Coronary artery (tissue), 2 donors: ENCODE measurements around the gene VSX1.

Experiments
- DNase-seq: peaks from one replicate; pipeline ENCODE4 v3.0.0-alpha.2; 2017; ENCODE audit warnings: low spot score
- H3K27ac ChIP-seq, 2 donors: fragments of 200-600 bp; sonication (generic); one replicate each; pipeline ENCODE4 v1.5.1; 2016 to 2019
- H3K4me3 ChIP-seq: fragments of 200-600 bp; sonication (generic); 2 replicates; pipeline ENCODE4 v1.5.1; 2016; ENCODE audit warnings: mild to moderate bottlenecking, moderate library complexity
- TF ChIP-seq, protein P1 (sequence below): fragments of 200-600 bp; sonication (generic); IDR thresholded peaks from one replicate; pipeline ENCODE4 v1.5.1; 2019; ENCODE audit warnings: antibody characterized with exemption

Gene VSX1

DNA sequence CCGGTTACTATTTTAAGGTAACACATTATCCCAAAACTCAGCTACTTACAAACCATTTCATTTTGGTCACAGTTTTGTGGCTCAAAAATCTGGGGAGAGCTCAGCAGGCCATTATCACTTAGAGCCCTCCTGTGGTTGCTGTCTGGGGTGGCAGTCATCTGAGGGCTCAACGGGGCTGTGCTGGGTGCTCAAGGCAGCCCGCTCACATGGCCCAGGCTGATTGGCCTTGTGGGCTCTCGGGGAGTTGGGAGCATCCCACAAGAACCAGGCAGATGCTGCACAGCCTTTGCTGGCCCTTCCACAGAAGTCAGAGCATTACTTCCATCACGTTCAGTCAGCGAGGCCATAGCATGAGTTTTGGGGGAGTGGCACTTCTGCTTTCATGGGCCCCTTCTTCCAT lies 6.3 kb upstream of the VSX1 start:
- TF ChIP-seq, protein P1, sequence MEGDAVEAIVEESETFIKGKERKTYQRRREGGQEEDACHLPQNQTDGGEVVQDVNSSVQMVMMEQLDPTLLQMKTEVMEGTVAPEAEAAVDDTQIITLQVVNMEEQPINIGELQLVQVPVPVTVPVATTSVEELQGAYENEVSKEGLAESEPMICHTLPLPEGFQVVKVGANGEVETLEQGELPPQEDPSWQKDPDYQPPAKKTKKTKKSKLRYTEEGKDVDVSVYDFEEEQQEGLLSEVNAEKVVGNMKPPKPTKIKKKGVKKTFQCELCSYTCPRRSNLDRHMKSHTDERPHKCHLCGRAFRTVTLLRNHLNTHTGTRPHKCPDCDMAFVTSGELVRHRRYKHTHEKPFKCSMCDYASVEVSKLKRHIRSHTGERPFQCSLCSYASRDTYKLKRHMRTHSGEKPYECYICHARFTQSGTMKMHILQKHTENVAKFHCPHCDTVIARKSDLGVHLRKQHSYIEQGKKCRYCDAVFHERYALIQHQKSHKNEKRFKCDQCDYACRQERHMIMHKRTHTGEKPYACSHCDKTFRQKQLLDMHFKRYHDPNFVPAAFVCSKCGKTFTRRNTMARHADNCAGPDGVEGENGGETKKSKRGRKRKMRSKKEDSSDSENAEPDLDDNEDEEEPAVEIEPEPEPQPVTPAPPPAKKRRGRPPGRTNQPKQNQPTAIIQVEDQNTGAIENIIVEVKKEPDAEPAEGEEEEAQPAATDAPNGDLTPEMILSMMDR: no peak
- H3K4me3 ChIP-seq: no peak overlapping the region
- DNase-seq: no peak
- H3K27ac ChIP-seq: no peak overlapping the region

DNA sequence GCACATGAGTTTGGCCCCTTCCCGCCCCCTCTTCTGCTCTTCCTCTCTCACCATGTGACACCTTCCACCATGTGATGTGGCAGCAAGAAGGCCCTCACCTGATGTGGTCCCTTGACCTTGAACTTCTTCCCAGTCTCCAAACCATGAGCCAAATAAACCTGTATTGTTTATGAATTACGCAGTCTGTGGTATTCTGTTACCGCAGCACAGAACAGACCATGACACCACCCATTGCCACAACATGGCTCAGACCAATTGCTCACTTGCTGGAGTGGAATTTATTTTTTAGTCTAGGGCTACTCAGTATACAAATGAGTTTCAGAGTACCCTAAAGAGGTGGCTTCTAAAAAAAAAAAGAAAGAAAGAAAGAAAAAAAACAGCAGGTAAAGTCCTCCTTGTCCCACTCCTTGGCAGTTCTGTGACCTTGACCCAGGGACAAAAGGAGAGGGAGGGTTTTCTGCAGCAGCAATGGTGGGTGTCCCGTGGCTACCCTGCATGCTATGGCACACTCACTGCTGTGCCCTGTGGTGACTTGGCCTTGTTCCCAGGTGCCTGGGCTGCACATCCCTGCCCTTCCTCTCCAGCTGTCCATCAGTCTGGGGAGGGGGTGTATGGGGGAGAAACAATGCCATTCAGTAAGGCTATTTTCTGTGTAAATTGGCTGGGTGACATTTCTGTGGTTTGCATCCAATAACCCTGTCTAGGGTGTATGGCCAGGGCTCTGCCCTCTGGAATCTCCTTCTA lies 5.4 kb upstream of the VSX1 start:
- TF ChIP-seq, protein P1: no peak
- no peak for DNase-seq
- Histone ChIP-seq H3K27ac (no peak overlapping the region), H3K4me3 (no peak overlapping the region)

- Histone ChIP-seq H3K27ac (no peak overlapping the region), H3K4me3 (no peak overlapping the region)
- DNase-seq: peak; percentile 41
- TF ChIP-seq, protein P1: no peak
These were observed 4.0 kb upstream of the VSX1 start for GRCh38 chr20:25085756-25086495.

DNA sequence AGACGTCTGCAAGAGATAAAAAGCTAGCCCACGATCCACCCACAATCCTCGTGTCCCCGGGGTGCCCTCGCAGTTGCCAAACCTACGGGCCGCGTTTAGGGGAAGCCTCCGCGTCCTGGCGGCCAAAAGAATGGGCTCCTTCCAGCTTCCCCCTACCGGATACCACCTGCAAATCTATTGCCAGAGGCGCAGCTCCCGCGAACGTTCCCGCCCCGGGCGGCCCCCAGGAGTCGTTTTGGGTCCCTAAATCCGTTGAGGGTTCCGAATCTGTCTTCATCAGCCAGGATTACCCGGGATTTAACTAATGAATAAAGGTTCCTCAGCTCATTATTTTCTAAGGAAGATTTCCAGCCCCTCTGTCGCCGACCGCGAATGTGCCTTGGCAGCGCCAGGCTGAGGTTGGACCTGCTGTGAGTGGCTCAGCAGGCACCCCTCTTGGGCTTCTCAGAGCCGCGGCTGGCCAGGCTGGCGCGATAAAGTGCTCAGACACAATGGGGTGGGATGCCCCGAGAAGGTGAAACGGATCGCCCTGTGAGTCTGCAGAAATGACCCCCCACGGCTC lies 2.8 kb upstream of the VSX1 start:
- Histone ChIP-seq H3K27ac (no peak overlapping the region), H3K4me3 (no peak overlapping the region)
- TF ChIP-seq, protein P1: no peak
- DNase-seq: peak; percentile 70

DNA sequence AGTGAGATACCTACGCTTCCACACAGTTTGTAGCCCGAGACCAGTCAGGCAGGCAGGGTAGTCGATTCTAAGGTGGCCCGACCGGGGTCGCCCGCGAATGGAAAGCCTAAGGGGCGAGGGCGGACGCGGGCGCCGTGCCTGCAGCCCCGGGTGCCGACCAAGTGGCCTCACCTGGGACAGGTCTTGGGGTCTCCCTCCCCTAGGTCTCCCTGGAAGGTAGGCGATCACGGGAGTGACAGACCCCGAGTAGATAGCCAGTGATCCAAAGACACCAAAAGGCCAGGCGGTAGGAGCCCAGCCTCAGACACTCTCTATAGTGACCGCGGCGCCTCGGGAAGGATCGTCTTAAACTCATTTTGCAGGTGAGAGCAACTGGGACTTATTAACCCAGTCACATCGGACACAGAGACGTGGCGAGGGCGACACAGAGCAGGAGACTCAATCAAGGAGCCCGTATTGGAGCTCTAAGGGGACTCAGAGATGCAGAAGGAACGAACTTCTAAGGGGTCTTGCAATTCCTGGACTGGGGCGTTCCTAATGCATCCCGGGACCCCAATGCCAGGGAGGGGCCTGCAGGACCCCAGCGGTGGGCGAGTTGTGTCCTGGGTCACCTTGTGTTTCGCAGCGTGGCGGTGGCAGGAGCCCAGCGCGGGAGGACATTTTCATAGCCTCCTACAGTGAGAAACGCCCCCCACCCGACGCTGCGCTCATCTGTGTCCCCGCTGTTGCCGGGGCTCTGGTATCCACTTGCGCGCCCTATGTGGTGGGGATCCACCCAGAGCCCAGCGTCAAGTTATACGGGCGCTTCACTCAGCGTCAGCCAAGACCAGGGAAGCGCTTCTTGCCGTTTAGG lies 2.1 kb upstream of the VSX1 start:
- DNase-seq: peak; percentile 62
- Histone ChIP-seq H3K4me3 (peak overlapping the region; percentile 38), H3K27ac (no peak overlapping the region)
- TF ChIP-seq, protein P1: no peak

DNA sequence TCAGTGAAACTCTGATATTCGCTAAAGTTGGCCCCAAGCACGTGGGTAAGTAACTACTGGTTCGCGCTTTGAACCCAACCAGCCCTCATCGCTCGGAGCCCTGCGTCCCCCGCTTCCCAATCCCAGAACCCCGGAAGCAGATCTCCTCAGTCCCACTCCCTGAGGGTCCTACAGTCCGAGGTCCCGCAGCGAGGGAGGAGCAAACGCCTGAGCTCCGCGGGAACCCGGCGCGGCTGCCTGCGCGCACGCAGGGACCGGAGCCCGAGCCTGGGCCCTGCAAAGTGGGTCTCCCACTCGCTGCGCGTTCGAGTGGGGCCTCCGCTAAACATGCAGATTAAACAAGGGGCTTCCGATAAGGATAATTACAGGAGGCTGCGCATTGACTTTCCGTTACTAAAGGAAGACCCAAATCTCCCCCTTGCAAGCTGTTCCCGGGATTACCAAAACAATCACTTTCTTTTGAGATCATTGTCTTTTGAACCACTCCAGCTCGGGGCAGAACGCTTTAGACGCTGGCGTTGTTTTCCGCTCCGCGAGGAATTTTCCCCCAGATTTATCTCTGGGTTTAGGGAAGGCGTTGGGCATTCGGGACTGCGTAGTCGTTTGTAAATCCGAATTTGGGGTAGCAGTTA lies 1.3 kb upstream of the VSX1 start:
- Histone ChIP-seq H3K4me3 (peak overlapping the region; percentile 38), H3K27ac (no peak overlapping the region)
- DNase-seq: peak; percentile 12
- TF ChIP-seq, protein P1: no peak
